HG02970 (cell line): Measurements from ENCODE around the gene PDE10A.
A peak's percentile ranks its signal among the peaks of the same experiment; 100 is the strongest.

Experiments used
- ATAC-seq: cut with Tn5 transposase; IDR thresholded peaks from one replicate; pipeline ENCODE4 v1.9.1; 2021; ENCODE audit warnings: mild to moderate bottlenecking, moderate library complexity, moderate number of reproducible peaks; ENCODE audit not compliant: unreplicated experiment, low FRiP score

The PDE10A gene

DNA sequence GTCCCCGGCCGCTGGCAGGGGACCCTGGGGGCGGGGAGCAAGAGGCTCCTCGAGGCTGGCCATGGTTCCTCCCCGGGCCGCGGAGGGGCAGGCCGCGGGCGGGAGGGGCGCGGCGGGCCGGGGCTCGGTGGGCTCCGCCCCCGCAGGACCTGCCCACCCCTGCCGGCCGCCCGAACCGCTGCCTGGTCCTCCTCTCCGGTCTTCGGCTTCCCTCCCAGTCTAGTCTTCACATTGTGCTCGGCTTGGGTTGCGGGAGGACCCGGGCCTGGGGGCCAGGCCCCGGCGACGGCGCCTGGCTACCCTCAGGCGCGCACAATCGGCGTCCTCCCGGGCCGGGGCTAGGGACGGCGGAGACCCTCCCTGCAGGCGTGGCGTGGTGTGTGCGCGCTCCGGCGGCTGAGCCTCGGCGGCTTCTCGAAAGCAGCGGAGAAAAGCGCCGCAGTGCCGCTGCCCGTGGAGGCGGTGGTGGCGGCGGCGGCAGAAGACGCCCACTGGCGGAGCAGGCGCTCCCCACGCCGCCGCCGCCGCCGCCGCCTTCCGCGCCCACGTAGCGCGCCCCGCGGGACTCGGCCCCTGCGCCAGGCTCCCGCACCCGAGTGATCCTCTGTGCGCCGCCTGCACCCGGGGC lies at the start of gene PDE10A:
Gene PDE10A, minus strand, starts transcription at position 493 of the 628 bp plus-strand sequence. Its CDS starts 430 bp downstream, at position 63.
- ATAC-seq, result no peak

- no peak for ATAC-seq
Measured at GRCh38 chr6:165708985-165709576, 46.0 kb upstream of the PDE10A start.

DNA sequence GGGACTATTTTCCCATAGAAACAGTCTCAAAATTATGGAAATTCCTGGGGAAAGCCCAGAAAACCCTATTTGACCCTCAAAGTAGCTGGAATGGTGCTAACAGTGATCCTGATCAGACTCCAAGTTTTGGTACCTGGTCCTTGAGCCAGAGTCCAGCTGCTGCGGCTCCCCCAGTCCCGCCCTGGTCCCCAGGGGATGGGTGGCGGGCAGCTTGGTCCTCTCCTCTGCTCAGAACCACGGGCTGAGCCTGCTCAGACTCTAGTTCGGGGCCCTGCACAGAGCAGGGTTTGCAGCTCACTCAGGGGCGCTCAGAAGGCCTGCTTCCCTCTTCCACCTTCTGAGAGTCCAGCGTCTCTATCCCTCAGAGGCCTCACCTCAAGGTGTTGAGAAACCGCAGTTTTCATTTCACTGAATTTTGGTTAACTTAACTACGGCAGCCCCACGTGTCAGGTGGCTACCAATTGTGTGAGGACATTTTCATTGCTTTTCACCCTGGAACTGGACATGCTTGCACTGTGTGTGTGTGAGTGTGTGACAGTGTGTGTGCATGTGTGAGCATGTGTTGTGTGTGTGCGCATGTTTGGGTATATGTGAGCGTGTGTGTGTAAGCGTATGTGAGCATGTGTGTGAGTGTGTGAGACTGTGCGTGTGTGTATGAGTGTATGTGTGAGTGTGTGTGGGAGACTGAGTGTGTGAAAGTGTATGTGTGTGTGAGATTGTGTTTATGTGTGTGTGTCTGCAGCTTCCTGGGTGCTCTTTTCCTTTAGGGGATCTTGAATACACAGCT lies 44.2 kb upstream of the PDE10A start:
- ATAC-seq, result no peak

DNA sequence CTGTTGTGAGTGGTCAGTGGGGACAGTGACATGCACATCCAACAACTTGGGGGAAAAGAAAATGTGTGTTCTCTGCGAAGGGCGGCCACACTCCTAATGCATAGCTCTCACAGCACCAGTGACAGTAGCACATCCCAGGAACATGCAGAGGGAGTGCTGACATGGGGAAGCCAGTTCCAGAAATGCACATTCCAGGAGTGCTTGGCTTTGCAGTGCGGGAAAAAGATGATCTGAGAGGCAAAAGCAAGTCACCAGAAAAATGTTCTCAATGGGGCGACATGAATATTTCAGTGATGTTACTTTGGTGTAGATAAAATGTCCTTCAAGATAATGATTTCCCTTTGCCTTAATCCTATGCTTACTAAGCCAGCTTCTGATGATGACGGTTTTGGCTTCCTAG lies 42.9 kb upstream of the PDE10A start:
- ATAC-seq, result no peak

GRCh38 chr6:165704045-165704748 lies 41.2 kb upstream of the PDE10A start:
- no peak for ATAC-seq

DNA sequence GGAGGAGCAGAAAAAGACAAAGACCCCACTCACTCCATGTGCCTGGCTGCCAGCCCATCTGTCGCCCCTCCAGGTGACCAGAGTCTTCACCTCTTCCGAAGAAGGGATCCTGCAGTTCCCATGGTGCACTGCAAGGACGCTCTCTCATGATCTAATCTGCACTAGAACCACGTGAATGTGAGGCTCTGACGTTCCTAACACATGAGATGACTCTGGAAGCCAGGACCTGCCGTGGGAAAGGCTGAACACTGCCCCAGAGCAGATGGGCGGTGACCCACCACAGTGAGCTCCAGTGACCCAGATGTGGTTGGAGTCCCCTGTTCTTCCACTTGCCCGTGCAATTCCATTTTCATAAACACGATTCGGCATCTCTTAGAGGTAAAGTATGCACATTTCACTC lies 39.6 kb upstream of the PDE10A start:
- no peak for ATAC-seq

GRCh38 chr6:165701564-165702354 lies 38.7 kb upstream of the PDE10A start:
- peak; percentile 60 for ATAC-seq

- ATAC-seq, result no peak
Measured at GRCh38 chr6:165701005-165701404, 38.0 kb upstream of the PDE10A start.

DNA sequence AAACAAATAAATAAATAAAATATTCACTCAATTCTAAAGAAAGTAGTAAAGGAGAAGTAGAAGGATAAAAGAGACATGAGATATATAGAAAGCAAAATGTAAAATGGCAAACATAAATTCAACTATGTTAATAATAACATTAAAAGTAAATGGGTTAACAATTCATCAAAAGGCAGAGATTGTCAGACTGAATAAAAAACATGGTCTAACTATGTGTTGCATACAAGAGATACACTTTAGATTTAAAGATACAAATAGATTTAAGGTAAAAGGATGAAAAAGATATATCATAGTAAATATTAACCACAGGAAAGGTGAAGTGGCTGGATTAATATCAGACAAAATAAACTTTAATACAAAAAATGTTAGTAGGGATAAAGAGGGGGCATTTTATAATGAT lies 35.8 kb upstream of the PDE10A start:
- no peak for ATAC-seq

DNA sequence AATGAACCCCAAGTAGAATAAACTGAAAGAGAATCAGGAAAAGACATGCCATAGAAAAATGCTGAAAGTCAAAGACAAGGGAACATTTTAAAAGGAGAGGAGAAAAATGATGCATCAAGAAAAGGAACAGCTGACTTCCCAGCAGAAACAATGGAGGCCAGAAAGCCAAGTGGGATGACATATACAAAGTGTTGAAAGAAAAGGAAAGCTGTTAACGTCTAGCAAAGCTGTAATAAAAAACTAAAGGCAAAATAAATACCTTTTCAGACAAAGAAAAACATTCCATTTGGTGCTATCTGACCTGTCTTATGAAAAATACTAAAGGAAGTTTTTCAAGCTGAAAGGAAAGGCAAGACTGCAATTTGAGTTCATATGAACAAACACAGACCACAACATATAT lies 34.1 kb upstream of the PDE10A start:
- no peak for ATAC-seq

- ATAC-seq, result no peak
Measured at GRCh38 chr6:165695722-165696515, 32.9 kb upstream of the PDE10A start.

GRCh38 chr6:165694296-165694695 lies 31.3 kb upstream of the PDE10A start:
- ATAC-seq, result no peak

- ATAC-seq, result no peak
Measured at GRCh38 chr6:165692106-165692653, 29.1 kb upstream of the PDE10A start.

DNA sequence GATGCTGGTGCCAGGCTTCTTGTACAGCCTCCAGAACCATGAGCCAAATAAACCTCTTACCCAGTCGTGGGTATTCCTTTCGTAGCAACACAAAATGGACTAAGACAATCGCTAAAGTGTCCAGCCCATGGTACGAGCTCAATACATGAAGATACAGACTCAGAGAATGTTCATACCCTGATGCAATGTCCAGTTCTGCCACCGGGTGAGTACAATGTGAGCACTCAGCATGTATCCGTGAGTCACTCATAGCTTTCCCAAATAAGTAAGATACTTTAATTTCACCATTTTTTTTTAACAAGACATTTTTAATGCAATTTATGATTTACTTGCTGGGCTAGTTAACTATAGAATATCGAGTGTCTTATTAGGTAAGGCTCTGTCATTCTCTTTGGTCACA lies 26.7 kb upstream of the PDE10A start:
- no peak for ATAC-seq

DNA sequence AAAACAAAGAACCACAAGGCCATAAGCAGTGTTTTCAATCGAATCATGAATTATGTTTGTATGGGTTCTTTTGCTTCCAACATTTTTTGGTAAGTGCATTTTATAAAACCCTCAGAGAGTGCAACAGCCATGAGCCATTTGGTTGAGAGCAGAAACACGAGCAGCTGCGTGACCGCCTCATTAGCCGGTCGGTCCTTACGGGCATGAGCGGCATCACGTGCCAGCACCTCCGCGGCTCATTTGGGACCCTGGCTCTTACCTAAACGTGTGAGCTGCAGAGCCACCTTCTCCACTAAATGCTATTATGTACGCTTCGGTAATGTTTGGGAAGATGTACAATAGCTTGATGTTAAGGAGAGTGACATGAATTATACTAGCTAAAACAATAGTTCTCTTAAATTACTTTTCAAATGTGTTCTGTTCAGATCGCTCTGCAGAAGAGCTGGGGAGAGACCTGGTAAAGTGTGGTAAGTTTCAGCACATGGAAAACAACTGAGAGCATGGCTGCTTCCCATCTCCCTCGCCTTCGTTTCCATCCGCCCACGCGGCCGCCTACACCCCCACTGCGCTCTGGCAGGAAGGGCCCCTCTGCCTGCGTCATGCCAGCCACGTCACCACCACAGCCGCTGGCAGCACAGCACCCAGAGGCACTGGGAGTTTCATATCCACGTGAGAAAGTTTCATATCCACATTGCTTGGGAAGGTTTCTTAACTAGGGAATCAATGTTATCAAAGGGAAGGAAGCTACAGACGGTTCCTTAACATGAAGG lies 23.7 kb upstream of the PDE10A start:
- ATAC-seq, result no peak

- ATAC-seq, result no peak
Measured at GRCh38 chr6:165685302-165685701, 22.3 kb upstream of the PDE10A start.

GRCh38 chr6:165684333-165684732 lies 21.3 kb upstream of the PDE10A start:
- ATAC-seq, result no peak

- ATAC-seq, result no peak
Measured at GRCh38 chr6:165680975-165681374, 17.9 kb upstream of the PDE10A start.
